ENCODE data around the gene MAP9. TPM values are rescaled to one million over a fixed set of nuclear protein-coding genes. Genes with fewer than 3 reads are reported as not detected.

The MAP9 gene
- total RNA-seq, 1 donor from 2014 or later = 6.1 TPM

- intact Hi-C loops (cut with micrococcal nuclease) = no loop called here
Measured at GRCh38 chr4:155392481-155393184, 15.9 kb upstream of the MAP9 start.

GRCh38 chr4:155391932-155392331, 15.2 kb upstream of the MAP9 start:
- no peaks in the 10 kb centered on the region for H3K36me3 Mint-ChIP-seq (ENCODE audit: low read depth)
- H3K9me3 Mint-ChIP-seq = no peaks in the 10 kb centered on the region
- DNase-seq = no peak
- intact Hi-C loops (cut with micrococcal nuclease) = no loop called here
- H3K4me1 Mint-ChIP-seq = no peaks in the 10 kb centered on the region
- no peak overlapping the region for H3K27ac Mint-ChIP-seq
- H3K4me3 Mint-ChIP-seq = no peak overlapping the region
- no peaks in the 10 kb centered on the region for H3K27me3 Mint-ChIP-seq

More at GRCh38 chr4:155392481-155393184, 15.9 kb upstream of the MAP9 start:
- no peaks in the 10 kb centered on the region for H3K27me3 Mint-ChIP-seq
- H3K4me1 Mint-ChIP-seq = no peaks in the 10 kb centered on the region
- no peak overlapping the region for H3K27ac Mint-ChIP-seq
- H3K36me3 Mint-ChIP-seq (ENCODE audit: low read depth) = no peaks in the 10 kb centered on the region
- no peaks in the 10 kb centered on the region for H3K9me3 Mint-ChIP-seq
- no peak for DNase-seq
- H3K4me3 Mint-ChIP-seq = no peak overlapping the region

GRCh38 chr4:155388162-155388561, 11.4 kb upstream of the MAP9 start:
- no peak for DNase-seq
- Mint-ChIP-seq H3K4me1 (no peaks in the 10 kb centered on the region), H3K27me3 (no peaks in the 10 kb centered on the region), H3K36me3 (ENCODE audit: low read depth) (no peaks in the 10 kb centered on the region), H3K27ac (no peak overlapping the region), H3K9me3 (no peaks in the 10 kb centered on the region), H3K4me3 (no peak overlapping the region)
- intact Hi-C loops (cut with micrococcal nuclease) = no loop called here

GRCh38 chr4:155383541-155383940, 6.8 kb upstream of the MAP9 start:
- intact Hi-C loops (cut with micrococcal nuclease) = no loop called here
- Mint-ChIP-seq H3K4me1 (no peaks in the 10 kb centered on the region), H3K27ac (no peak overlapping the region)

DNA sequence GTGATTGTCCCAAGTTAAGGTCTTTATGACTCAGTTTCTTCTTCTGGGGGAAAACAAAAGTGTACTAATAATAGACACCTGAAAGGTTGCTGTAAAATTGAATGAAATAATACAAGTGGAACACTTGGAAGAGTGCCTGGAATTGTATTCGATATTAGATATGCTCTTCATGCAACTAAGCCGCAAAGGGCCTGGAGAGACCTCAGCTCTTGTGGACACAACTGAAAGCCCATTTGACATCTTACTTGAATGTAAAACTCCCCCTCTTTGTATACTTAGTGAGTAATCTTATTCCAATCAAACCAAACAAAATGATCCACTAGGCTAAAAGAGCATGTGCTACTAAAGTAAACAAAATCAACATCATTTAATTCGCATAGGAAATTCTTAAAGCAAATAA, 511 bp upstream of the MAP9 start:
- peaks cover 6% of the 10 kb centered on the region for H3K27me3 Mint-ChIP-seq
- intact Hi-C loops (cut with micrococcal nuclease) = loop anchor here (5.0 to 10.0 kb wide), 3 partner anchors 288 to 752 kb away; partner anchors contain the start of genes CTSO and GUCY1A1
- H3K4me1 Mint-ChIP-seq = peaks cover 12% of the 10 kb centered on the region
- no peaks in the 10 kb centered on the region for H3K36me3 Mint-ChIP-seq (ENCODE audit: low read depth)
- no peak overlapping the region for H3K27ac Mint-ChIP-seq
- H3K4me3 Mint-ChIP-seq = peak overlapping the region; percentile 84
- no peaks in the 10 kb centered on the region for H3K9me3 Mint-ChIP-seq
- no peak for DNase-seq

More at GRCh38 chr4:155383541-155383940, 6.8 kb upstream of the MAP9 start:
- Mint-ChIP-seq H3K27me3 (peaks cover 3% of the 10 kb centered on the region), H3K9me3 (no peaks in the 10 kb centered on the region), H3K36me3 (ENCODE audit: low read depth) (no peaks in the 10 kb centered on the region), H3K4me3 (no peak overlapping the region)
- DNase-seq = no peak

GRCh38 chr4:155371432-155372043, 5.2 kb downstream of the MAP9 start:
- no peaks in the 10 kb centered on the region for H3K9me3 Mint-ChIP-seq
- H3K36me3 Mint-ChIP-seq (ENCODE audit: low read depth) = no peaks in the 10 kb centered on the region
- H3K4me1 Mint-ChIP-seq = peaks cover 8% of the 10 kb centered on the region
- H3K27me3 Mint-ChIP-seq = no peaks in the 10 kb centered on the region
- no peak overlapping the region for H3K27ac Mint-ChIP-seq
- intact Hi-C loops (cut with micrococcal nuclease) = loop anchor here (1.0 to 10.0 kb wide), 5 partner anchors 293 to 819 kb away; partner anchors contain the start of gene GUCY1A1
- no peak overlapping the region for H3K4me3 Mint-ChIP-seq
- DNase-seq = no peak

GRCh38 chr4:155367608-155368007, 9.2 kb downstream of the MAP9 start:
- Mint-ChIP-seq H3K4me3 (no peak overlapping the region), H3K27me3 (no peaks in the 10 kb centered on the region), H3K27ac (no peak overlapping the region), H3K4me1 (no peaks in the 10 kb centered on the region), H3K9me3 (no peaks in the 10 kb centered on the region), H3K36me3 (ENCODE audit: low read depth) (no peaks in the 10 kb centered on the region)
- DNase-seq = no peak
- intact Hi-C loops (cut with micrococcal nuclease) = no loop called here

GRCh38 chr4:155353923-155354540, 22.7 kb downstream of the MAP9 start:
- DNase-seq = peak; percentile 77
- Mint-ChIP-seq H3K4me3 (no peak overlapping the region), H3K9me3 (no peaks in the 10 kb centered on the region), H3K27me3 (no peaks in the 10 kb centered on the region), H3K36me3 (ENCODE audit: low read depth) (no peaks in the 10 kb centered on the region), H3K4me1 (peaks cover 1% of the 10 kb centered on the region), H3K27ac (no peak overlapping the region)
- intact Hi-C loops (cut with micrococcal nuclease) = no loop called here

DNA sequence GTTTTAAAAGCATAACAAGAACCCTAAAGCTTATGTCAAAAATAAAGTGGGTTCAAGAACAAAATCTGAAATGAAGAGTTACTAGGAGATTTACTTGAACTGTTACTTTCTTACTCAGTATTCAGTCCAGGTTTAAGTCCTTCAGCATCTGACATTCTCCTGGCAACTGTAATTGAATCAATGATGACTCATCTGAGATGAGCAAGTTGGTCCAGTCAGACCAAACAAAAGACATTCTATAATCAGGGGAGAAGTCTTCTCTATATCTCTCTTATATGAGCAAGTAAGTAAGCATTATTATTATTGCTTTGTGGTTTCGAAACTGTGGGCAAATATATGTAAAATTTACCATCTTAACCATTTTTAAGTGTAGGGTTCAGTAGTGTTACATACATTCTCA, 34.6 kb downstream of the MAP9 start:
- Mint-ChIP-seq H3K4me3 (no peak overlapping the region), H3K36me3 (ENCODE audit: low read depth) (no peaks in the 10 kb centered on the region), H3K27ac (no peak overlapping the region), H3K27me3 (no peaks in the 10 kb centered on the region), H3K9me3 (no peaks in the 10 kb centered on the region), H3K4me1 (no peaks in the 10 kb centered on the region)
- DNase-seq = no peak
- intact Hi-C loops (cut with micrococcal nuclease) = no loop called here

DNA sequence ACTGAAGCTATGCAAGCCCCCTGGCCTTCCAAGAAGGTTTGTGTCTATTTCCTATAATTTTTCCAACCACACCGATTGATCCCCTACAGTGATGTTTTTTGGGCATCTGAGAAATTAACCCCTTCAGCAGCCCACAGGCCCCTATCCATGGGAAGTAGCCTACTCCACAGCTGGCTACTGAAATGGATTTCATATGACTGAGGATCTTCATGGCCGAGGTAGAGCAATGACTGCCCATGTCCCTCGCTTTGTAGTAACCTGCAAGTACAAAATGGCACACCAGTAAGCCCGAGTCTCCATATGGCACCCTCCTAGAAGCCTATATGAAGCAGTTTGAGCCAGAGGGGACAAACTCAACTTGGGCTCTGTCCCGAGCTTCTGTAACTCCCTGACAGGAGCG, 36.8 kb downstream of the MAP9 start:
- no peak overlapping the region for H3K4me3 Mint-ChIP-seq
- no peak overlapping the region for H3K27ac Mint-ChIP-seq
- H3K36me3 Mint-ChIP-seq (ENCODE audit: low read depth) = no peaks in the 10 kb centered on the region
- peaks cover 1% of the 10 kb centered on the region for H3K27me3 Mint-ChIP-seq
- no peaks in the 10 kb centered on the region for H3K4me1 Mint-ChIP-seq
- intact Hi-C loops (cut with micrococcal nuclease) = no loop called here
- DNase-seq = no peak
- H3K9me3 Mint-ChIP-seq = peaks cover 6% of the 10 kb centered on the region

DNA sequence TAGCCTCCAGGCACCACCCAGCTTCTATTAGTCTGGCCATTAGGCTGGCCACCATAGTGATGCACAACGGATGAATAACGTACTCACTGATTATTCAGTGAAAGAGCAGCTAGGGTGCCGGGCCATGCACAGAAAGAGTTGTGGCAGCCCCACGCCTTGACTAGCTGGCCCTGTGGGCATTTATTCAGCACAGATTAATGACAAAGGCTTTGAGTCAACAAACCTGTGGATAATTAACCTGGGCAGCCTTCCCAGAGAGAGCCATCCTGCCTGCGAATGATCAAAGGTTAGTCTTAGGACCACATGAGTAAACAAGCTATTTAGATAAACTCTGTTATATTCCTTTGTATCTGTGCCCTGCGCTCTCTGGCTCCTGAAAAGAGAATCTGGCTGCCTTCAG, 37.2 kb downstream of the MAP9 start:
- intact Hi-C loops (cut with micrococcal nuclease) = no loop called here
- Mint-ChIP-seq H3K36me3 (ENCODE audit: low read depth) (no peaks in the 10 kb centered on the region), H3K27me3 (peaks cover 2% of the 10 kb centered on the region), H3K9me3 (peaks cover 6% of the 10 kb centered on the region), H3K27ac (no peak overlapping the region), H3K4me1 (no peaks in the 10 kb centered on the region), H3K4me3 (no peak overlapping the region)
- no peak for DNase-seq

DNA sequence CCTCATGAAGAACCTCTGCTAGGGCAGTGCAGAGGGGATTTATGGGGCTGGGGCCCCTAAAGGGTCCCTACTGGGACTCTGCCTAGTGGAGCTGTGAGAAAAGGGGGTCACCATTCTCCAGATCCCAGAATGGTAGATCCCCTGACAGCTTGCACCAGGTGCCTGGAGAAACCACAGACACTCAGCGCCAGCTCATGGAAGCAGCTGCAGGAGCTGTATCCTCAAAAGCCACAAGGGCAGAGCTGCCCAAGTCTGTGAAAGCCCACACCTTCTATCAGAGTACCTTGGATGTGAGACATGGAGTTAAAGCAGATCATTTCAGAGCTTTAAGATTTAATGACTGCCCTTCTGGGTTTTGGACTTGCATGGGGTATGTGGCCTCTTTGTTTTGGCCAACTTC, 38.6 kb downstream of the MAP9 start:
- Mint-ChIP-seq H3K27ac (no peak overlapping the region), H3K4me1 (no peaks in the 10 kb centered on the region), H3K4me3 (no peak overlapping the region)

GRCh38 chr4:155336242-155336641, 40.5 kb downstream of the MAP9 start:
- no peak for DNase-seq
- H3K9me3 Mint-ChIP-seq = peaks cover 6% of the 10 kb centered on the region
- no peaks in the 10 kb centered on the region for H3K36me3 Mint-ChIP-seq (ENCODE audit: low read depth)
- intact Hi-C loops (cut with micrococcal nuclease) = no loop called here
- H3K27ac Mint-ChIP-seq = no peak overlapping the region
- H3K4me3 Mint-ChIP-seq = no peak overlapping the region
- H3K4me1 Mint-ChIP-seq = no peaks in the 10 kb centered on the region
- H3K27me3 Mint-ChIP-seq = peaks cover 2% of the 10 kb centered on the region

More for the DNA sequence above, 38.6 kb downstream of the MAP9 start:
- Mint-ChIP-seq H3K9me3 (peaks cover 6% of the 10 kb centered on the region), H3K27me3 (peaks cover 2% of the 10 kb centered on the region), H3K36me3 (ENCODE audit: low read depth) (no peaks in the 10 kb centered on the region)
- intact Hi-C loops (cut with micrococcal nuclease) = no loop called here
- DNase-seq = no peak

GRCh38 chr4:155331478-155331877, 45.3 kb downstream of the MAP9 start:
- Mint-ChIP-seq H3K4me1 (no peaks in the 10 kb centered on the region), H3K36me3 (ENCODE audit: low read depth) (no peaks in the 10 kb centered on the region), H3K9me3 (peaks cover 4% of the 10 kb centered on the region), H3K27ac (no peak overlapping the region), H3K4me3 (no peak overlapping the region), H3K27me3 (peaks cover 2% of the 10 kb centered on the region)
- intact Hi-C loops (cut with micrococcal nuclease) = no loop called here
- no peak for DNase-seq

Data from activated CD4-positive, alpha-beta T cell treated with anti-CD3 and anti-CD28 coated beads, Interleukin-2, amount 10 ng/mL, durations not matched to agents 24 days and 14 days (primary cell).